DOHH2 (cell line): ENCODE results near the gene NPY4R.
"Not testable (repeated sequence)": the region's sequence is repeated elsewhere in the genome, so short reads cannot be mapped to it uniquely, and the experiment has no call there.

Source experiments
- EZH2phosphoT487 ChIP-seq: fragments of 200-600 bp; sonication (generic); IDR thresholded peaks from 2 replicates; pipeline ENCODE4 v1.6.1; 2017; ENCODE audit warnings: borderline replicate concordance, mild to moderate bottlenecking, antibody characterized with exemption, low read length, moderate library complexity, mixed read lengths
- TF ChIP-seq, protein P1 (sequence below): fragments of 200-600 bp; sonication (generic); IDR thresholded peaks from one replicate; pipeline ENCODE4 v1.5.1; 2014; ENCODE audit warnings: antibody characterized with exemption, mild to moderate bottlenecking, low read depth, low read length; ENCODE audit not compliant: poor library complexity, severe bottlenecking

DNA sequence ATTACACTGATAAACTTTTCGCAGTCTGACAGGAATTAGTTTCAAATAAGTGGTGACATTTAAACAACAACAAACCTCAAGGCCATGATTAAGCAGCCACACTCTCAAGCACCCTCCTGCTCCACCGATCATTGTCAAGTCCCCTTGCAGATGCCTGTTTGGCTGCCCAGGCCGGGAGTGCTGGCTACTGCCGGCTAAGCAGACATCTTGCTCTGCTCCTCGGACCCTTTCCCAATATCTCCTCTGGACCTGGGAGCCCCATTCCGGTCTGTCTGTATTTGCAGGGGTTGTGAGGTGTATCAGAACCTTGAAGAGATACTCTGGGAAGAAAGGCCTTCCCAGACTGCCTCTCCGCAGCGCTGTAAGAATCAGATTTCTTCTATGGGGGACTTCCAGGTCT lies 14.9 kb downstream of the NPY4R start:
- TF ChIP-seq, protein P1, sequence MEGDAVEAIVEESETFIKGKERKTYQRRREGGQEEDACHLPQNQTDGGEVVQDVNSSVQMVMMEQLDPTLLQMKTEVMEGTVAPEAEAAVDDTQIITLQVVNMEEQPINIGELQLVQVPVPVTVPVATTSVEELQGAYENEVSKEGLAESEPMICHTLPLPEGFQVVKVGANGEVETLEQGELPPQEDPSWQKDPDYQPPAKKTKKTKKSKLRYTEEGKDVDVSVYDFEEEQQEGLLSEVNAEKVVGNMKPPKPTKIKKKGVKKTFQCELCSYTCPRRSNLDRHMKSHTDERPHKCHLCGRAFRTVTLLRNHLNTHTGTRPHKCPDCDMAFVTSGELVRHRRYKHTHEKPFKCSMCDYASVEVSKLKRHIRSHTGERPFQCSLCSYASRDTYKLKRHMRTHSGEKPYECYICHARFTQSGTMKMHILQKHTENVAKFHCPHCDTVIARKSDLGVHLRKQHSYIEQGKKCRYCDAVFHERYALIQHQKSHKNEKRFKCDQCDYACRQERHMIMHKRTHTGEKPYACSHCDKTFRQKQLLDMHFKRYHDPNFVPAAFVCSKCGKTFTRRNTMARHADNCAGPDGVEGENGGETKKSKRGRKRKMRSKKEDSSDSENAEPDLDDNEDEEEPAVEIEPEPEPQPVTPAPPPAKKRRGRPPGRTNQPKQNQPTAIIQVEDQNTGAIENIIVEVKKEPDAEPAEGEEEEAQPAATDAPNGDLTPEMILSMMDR = not testable (repeated sequence)
- not testable (repeated sequence) for TF ChIP-seq EZH2phosphoT487
